Nephron (organoid): Measurements from ENCODE around the gene ADCY5.

Source experiments
- H3K27ac Mint-ChIP-seq, 3 experiments: 2 replicates each; pipeline ENCODE4 v1.8.0; 2020; ENCODE audit warnings: mixed read lengths in 3 of 3, mild to moderate bottlenecking in 2 of 3, moderate library complexity in 1 of 3
- H3K27me3 Mint-ChIP-seq: 2 replicates; pipeline ENCODE4 v1.8.0; 2021; ENCODE audit warnings: low read depth, mild to moderate bottlenecking, moderate library complexity, mixed read lengths
- H3K36me3 Mint-ChIP-seq: 2 replicates; pipeline ENCODE4 v1.8.0; 2020; ENCODE audit warnings: low read depth, mixed read lengths
- H3K4me1 Mint-ChIP-seq: 2 replicates; pipeline ENCODE4 v1.8.0; 2020; ENCODE audit warnings: mixed read lengths
- H3K4me3 Mint-ChIP-seq, 3 experiments: 2 replicates each; pipeline ENCODE4 v1.8.0; 2020; ENCODE audit warnings: mild to moderate bottlenecking in 3 of 3, mixed read lengths in 3 of 3, moderate library complexity in 2 of 3
- H3K9me3 Mint-ChIP-seq: 2 replicates; pipeline ENCODE4 v1.8.0; 2020; ENCODE audit warnings: mixed read lengths
- TF ChIP-seq, protein P1 (sequence below), 3 experiments: fragments of 200-600 bp; sonication (generic); IDR thresholded peaks; one replicate each; pipeline ENCODE4 v1.5.0; 2021; ENCODE audit warnings: antibody characterized with exemption in 3 of 3; ENCODE audit not compliant: unreplicated experiment in 3 of 3

ADCY5 gene

DNA sequence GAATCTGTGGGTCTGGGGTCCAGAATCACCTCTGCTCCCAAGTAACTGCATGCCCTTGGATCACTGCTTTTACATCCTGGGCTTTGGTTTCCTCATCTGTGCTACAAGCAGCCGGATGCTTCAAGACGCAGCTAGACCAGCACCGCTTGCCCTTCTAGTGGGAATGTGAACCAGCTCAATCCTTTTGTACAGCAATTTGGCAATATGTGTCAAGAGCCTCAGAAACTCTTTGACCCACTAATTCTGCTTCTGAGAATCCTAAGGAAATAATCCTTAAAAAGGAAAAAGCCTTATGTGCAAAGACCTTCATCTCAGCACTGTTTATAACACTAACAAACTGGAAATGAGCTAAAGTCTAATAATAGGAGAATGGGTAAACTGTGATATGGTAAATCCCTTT lies 48.7 kb downstream of the ADCY5 start:
- Mint-ChIP-seq H3K4me1 (peaks cover 26% of the 10 kb centered on the region), H3K27ac (no peak overlapping the region), H3K27me3 (peaks cover 12% of the 10 kb centered on the region), H3K9me3 (no peaks in the 10 kb centered on the region), H3K36me3 (no peaks in the 10 kb centered on the region), H3K4me3 (no peak overlapping the region)
- TF ChIP-seq, protein P1, sequence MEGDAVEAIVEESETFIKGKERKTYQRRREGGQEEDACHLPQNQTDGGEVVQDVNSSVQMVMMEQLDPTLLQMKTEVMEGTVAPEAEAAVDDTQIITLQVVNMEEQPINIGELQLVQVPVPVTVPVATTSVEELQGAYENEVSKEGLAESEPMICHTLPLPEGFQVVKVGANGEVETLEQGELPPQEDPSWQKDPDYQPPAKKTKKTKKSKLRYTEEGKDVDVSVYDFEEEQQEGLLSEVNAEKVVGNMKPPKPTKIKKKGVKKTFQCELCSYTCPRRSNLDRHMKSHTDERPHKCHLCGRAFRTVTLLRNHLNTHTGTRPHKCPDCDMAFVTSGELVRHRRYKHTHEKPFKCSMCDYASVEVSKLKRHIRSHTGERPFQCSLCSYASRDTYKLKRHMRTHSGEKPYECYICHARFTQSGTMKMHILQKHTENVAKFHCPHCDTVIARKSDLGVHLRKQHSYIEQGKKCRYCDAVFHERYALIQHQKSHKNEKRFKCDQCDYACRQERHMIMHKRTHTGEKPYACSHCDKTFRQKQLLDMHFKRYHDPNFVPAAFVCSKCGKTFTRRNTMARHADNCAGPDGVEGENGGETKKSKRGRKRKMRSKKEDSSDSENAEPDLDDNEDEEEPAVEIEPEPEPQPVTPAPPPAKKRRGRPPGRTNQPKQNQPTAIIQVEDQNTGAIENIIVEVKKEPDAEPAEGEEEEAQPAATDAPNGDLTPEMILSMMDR (IDR thresholded peaks at IDR 0.05; ENCODE audit: unreplicated experiment in 3 of 3): no peak

DNA sequence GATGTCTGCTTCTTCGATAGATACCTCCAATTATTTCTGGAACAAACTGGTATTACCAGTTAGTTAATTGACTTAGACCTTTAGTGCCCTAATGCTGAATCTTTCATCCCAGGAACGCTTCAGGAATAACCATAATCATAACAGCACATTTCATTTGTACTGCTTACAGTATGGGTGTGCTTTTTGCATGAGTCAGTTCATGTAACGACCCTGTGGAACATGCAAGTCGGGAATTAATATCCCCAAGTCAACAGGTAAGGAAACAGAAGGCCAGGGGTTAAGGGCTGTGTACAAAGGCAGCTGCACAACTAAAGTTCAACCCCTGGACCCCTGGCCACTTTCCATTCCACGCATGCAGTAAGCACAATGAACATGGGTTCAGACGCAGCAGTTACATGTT lies 49.2 kb downstream of the ADCY5 start:
- Mint-ChIP-seq H3K36me3 (no peaks in the 10 kb centered on the region), H3K4me3 (no peak overlapping the region), H3K9me3 (no peaks in the 10 kb centered on the region), H3K4me1 (peaks cover 26% of the 10 kb centered on the region), H3K27ac (no peak overlapping the region), H3K27me3 (peaks cover 14% of the 10 kb centered on the region)
- TF ChIP-seq, protein P1 (IDR thresholded peaks at IDR 0.05; ENCODE audit: unreplicated experiment in 3 of 3): no peak

DNA sequence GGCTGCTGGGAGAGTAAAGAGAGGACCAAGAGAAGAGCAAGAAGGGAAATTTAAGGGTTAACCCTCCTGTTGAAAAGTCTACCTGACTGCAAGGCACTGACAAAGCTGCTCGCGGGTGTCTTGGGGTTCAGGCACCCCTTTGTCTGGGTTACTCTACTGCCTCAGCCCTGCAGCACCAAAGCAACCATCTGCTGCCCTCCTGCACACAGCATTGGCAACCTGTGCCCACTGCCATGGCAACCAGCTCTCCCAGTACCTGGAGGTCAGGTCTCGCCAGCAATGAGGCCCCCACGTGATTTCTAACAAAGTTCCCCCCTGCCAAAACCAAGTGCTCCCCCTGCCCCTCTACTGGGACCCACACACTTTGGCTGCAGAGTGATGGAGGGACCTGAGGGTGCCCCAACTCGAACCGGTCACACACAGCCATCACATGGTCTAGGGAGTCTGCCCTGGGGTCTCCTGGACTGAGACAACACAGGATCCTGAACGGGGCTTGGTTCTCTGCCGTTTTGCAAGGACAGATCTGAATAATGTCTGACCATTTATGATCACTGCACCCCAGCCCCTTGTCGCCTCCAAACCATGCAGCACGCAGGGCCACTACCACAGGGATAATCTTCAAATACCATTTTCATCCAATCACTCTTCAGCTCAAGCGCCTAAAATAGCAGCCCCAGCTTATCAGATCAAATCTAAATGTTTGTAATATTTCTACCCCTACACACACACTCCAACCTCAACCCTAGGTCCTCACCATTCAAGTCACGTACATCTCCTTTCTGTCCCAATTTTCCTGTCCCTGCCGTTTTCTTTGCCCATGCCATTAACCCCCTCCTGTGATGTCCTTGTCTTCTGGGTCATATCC lies 50.7 kb downstream of the ADCY5 start:
- H3K9me3 Mint-ChIP-seq: no peaks in the 10 kb centered on the region
- H3K27me3 Mint-ChIP-seq: peaks cover 11% of the 10 kb centered on the region
- no peak overlapping the region for H3K27ac Mint-ChIP-seq
- peaks cover 22% of the 10 kb centered on the region for H3K4me1 Mint-ChIP-seq
- TF ChIP-seq, protein P1 (IDR thresholded peaks at IDR 0.05; ENCODE audit: unreplicated experiment in 3 of 3): no peak
- no peak overlapping the region for H3K4me3 Mint-ChIP-seq
- no peaks in the 10 kb centered on the region for H3K36me3 Mint-ChIP-seq

DNA sequence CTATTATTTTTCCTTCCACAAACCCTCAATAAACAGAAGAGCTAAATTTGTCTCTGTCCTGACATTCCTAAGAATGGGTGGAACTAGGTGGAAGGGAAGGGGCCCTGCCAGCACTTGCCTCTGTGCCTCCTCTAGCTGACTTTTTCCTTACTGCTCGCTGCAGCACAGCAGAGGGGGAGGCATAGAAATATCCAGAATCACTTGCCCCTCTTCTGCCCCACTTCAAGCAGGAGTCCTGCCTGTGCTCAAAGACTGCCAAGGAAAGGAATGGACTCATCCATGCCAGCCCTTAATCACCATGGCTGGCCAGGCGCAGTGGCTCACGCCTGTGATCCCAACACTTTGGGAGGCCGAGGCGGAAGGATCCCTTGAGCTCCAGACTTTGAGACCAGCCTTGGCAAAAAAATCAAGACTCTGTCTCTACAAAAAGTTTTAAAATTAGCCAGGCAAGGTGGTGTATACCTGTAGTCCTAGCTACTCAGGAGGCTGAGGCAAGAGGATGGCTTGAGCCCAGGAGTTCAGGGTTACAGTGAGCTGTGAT lies 51.8 kb downstream of the ADCY5 start:
- TF ChIP-seq, protein P1 (IDR thresholded peaks at IDR 0.05; ENCODE audit: unreplicated experiment in 3 of 3): no peak
- Mint-ChIP-seq H3K27me3 (peaks cover 11% of the 10 kb centered on the region), H3K9me3 (no peaks in the 10 kb centered on the region), H3K4me1 (peaks cover 28% of the 10 kb centered on the region), H3K27ac (no peak overlapping the region), H3K4me3 (no peak overlapping the region), H3K36me3 (no peaks in the 10 kb centered on the region)

DNA sequence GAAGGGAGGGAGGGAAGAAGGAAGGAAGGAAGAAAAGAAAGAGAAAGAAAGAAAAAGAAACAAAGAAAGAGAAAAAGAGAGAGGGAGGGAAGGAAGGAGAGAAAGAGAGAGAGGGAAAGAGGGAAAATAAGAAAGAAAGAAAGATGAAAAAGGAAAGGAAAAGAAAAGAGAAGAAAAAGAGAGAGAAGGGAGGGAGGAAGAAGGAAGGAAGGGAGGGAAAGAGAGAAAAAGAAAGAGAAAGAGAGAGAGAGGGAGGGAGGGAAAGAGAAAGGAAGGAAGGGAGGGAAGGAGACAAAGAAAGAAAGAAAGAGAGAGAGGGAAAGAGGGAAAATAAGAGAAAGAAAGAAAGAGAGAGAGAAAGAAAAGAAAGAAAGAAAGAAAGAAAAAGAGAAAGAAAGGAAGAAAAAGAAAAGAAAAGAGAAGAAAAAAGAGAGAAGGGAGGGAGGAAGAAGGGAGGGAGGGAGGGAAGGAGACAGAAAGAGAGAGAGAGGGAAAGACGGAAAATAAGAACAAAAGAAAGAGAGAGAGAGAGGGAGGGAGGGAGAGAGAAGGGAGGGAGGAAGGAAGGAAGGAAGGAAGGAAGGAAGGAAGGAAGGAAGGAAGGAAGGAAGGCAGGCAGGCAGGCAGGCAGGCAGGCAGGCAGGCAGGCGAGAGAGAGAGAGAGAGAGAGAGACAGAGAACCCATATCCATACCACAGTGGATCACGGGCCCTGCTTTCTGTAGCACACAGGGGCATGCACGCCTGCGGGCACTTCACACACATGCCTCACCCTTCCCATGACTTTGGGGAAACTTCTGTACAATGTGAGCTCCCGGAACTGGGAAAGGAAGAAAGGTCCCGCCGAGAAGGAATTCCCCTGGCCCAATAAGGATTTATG lies 52.5 kb downstream of the ADCY5 start:
- Mint-ChIP-seq H3K36me3 (no peaks in the 10 kb centered on the region), H3K4me1 (peaks cover 32% of the 10 kb centered on the region), H3K27ac (no peak overlapping the region), H3K9me3 (no peaks in the 10 kb centered on the region), H3K4me3 (no peak overlapping the region), H3K27me3 (peaks cover 11% of the 10 kb centered on the region)
- TF ChIP-seq, protein P1 (IDR thresholded peaks at IDR 0.05; ENCODE audit: unreplicated experiment in 3 of 3): no peak
